Measurements from ENCODE around the gene ITGAL. TPM values are rescaled to one million over a fixed set of nuclear protein-coding genes. Genes with fewer than 3 reads are reported as not detected.

The ITGAL gene
- total RNA-seq, 2 donors from 2014 or later, result not detected

GRCh38 chr16:30491229-30491628 lies 18.7 kb downstream of the ITGAL start:
- WGBS, 2 experiments (ENCODE audit: insufficient coverage in 1 of 2, insufficient read length in 1 of 2), result 88 to 94% methylated on average over 4 of the region's 4 CpGs
- Mint-ChIP-seq H3K36me3 (ENCODE audit: low read depth) (no peaks in the 10 kb centered on the region), H3K9me3 (no peaks in the 10 kb centered on the region), H3K4me3 (no peak overlapping the region), H3K4me1 (peaks cover 8% of the 10 kb centered on the region), H3K27me3 (ENCODE audit: insufficient read depth) (peaks cover 9% of the 10 kb centered on the region), H3K27ac (no peak overlapping the region)
- Histone ChIP-seq H3K4me3 (ENCODE audit: low read length) (no peak overlapping the region), H3K36me3 (ENCODE audit: control insufficient read depth, insufficient read depth, low read length) (no peaks in the 10 kb centered on the region), H3K4me1 (ENCODE audit: control insufficient read depth, insufficient read depth, low read length) (no peaks in the 10 kb centered on the region), H3K9me3 (ENCODE audit: control insufficient read depth, low read length) (no peaks in the 10 kb centered on the region), H3K9ac (ENCODE audit: extremely low read depth, low read length, poor library complexity, severe bottlenecking) (no peak overlapping the region), H3K27me3 (ENCODE audit: control insufficient read depth, insufficient read depth, low read length, poor library complexity, severe bottlenecking) (no peaks in the 10 kb centered on the region), H3K27ac (ENCODE audit: low read depth, low read length) (no peak overlapping the region)
- DNase-seq, result no peak
- TF ChIP-seq, protein P1, sequence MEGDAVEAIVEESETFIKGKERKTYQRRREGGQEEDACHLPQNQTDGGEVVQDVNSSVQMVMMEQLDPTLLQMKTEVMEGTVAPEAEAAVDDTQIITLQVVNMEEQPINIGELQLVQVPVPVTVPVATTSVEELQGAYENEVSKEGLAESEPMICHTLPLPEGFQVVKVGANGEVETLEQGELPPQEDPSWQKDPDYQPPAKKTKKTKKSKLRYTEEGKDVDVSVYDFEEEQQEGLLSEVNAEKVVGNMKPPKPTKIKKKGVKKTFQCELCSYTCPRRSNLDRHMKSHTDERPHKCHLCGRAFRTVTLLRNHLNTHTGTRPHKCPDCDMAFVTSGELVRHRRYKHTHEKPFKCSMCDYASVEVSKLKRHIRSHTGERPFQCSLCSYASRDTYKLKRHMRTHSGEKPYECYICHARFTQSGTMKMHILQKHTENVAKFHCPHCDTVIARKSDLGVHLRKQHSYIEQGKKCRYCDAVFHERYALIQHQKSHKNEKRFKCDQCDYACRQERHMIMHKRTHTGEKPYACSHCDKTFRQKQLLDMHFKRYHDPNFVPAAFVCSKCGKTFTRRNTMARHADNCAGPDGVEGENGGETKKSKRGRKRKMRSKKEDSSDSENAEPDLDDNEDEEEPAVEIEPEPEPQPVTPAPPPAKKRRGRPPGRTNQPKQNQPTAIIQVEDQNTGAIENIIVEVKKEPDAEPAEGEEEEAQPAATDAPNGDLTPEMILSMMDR (conservative IDR thresholded peaks at IDR 0.05), result no peak

DNA sequence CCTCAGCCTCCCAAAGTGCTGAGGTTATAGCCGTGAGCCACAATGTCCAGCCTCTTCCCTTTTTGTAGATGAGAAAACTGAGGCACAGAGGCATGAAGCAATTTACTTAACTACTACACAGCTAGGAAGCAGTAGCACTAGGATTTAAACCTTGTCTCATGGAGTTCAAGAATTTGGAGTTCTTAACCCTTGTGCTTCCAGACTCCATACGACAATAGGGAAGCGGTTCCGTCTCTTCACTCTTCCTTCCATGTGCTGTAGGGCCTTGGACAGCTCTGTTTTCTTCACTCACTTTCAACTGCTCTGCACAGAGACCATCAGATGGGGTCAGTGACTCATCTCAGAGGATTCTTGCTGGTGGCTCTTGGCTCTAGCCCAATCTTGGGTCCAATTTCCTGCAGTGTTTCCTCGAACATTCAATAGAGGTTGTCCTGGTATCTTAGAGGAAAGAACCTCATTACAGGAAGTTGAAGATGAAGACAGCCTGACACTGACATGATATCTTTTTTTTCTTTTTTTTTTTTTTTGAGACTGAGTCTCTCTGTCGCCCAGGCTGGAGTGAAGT lies 19.3 kb downstream of the ITGAL start:
- Mint-ChIP-seq H3K4me1 (peaks cover 8% of the 10 kb centered on the region), H3K27me3 (ENCODE audit: insufficient read depth) (peaks cover 9% of the 10 kb centered on the region), H3K4me3 (no peak overlapping the region), H3K27ac (no peak overlapping the region), H3K9me3 (no peaks in the 10 kb centered on the region), H3K36me3 (ENCODE audit: low read depth) (no peaks in the 10 kb centered on the region)
- H3K4me3 ChIP-seq (ENCODE audit: low read length), result no peak overlapping the region
- no peak overlapping the region for H3K9ac ChIP-seq (ENCODE audit: extremely low read depth, low read length, poor library complexity, severe bottlenecking)
- DNase-seq, result no peak
- H3K27ac ChIP-seq (ENCODE audit: low read depth, low read length), result no peak overlapping the region
- H3K4me1 ChIP-seq (ENCODE audit: control insufficient read depth, insufficient read depth, low read length), result no peaks in the 10 kb centered on the region
- H3K9me3 ChIP-seq (ENCODE audit: control insufficient read depth, low read length), result no peaks in the 10 kb centered on the region
- no peaks in the 10 kb centered on the region for H3K27me3 ChIP-seq (ENCODE audit: control insufficient read depth, insufficient read depth, low read length, poor library complexity, severe bottlenecking)
- TF ChIP-seq, protein P1 (conservative IDR thresholded peaks at IDR 0.05), result no peak
- no peaks in the 10 kb centered on the region for H3K36me3 ChIP-seq (ENCODE audit: control insufficient read depth, insufficient read depth, low read length)
- WGBS, 2 experiments (ENCODE audit: insufficient coverage in 1 of 2, insufficient read length in 1 of 2), result 80 to 91% methylated on average over 5 to 6 of the region's 6 CpGs

- H3K9me3 ChIP-seq (ENCODE audit: control insufficient read depth, low read length), result no peaks in the 10 kb centered on the region
- WGBS, 2 experiments (ENCODE audit: insufficient coverage in 1 of 2, insufficient read length in 1 of 2), result 83 to 89% methylated on average over 8 to 11 of the region's 11 CpGs
- H3K27ac ChIP-seq (ENCODE audit: low read depth, low read length), result no peak overlapping the region
- H3K36me3 ChIP-seq (ENCODE audit: control insufficient read depth, insufficient read depth, low read length), result no peaks in the 10 kb centered on the region
- TF ChIP-seq, protein P1 (conservative IDR thresholded peaks at IDR 0.05), result no peak
- Mint-ChIP-seq H3K4me3 (no peak overlapping the region), H3K4me1 (peaks cover 5% of the 10 kb centered on the region), H3K27me3 (ENCODE audit: insufficient read depth) (peaks cover 9% of the 10 kb centered on the region), H3K9me3 (no peaks in the 10 kb centered on the region), H3K27ac (no peak overlapping the region), H3K36me3 (ENCODE audit: low read depth) (no peaks in the 10 kb centered on the region)
- H3K4me3 ChIP-seq (ENCODE audit: low read length), result no peak overlapping the region
- no peak for DNase-seq
- no peaks in the 10 kb centered on the region for H3K27me3 ChIP-seq (ENCODE audit: control insufficient read depth, insufficient read depth, low read length, poor library complexity, severe bottlenecking)
- no peak overlapping the region for H3K9ac ChIP-seq (ENCODE audit: extremely low read depth, low read length, poor library complexity, severe bottlenecking)
- no peaks in the 10 kb centered on the region for H3K4me1 ChIP-seq (ENCODE audit: control insufficient read depth, insufficient read depth, low read length)
These were observed 21.5 kb downstream of the ITGAL start for GRCh38 chr16:30493941-30494488.
